Mesenchymal stem cell (in vitro differentiated cells and primary cell): ENCODE measurements around the gene PSPC1.
"Not testable (repeated sequence)": the region's sequence is repeated elsewhere in the genome, so short reads cannot be mapped to it uniquely, and the experiment has no call there.

ENCODE experiments used
- DNase-seq: peaks from one replicate; pipeline ENCODE4 v3.0.0-alpha.2; 2013
- H2AFZ ChIP-seq: one replicate; pipeline ENCODE4 v1.6.1; 2013; ENCODE audit warnings: low read depth, mild to moderate bottlenecking, control low read depth, inconsistent platforms, low read length, moderate library complexity
- H2AK5ac ChIP-seq: 2 replicates; pipeline ENCODE4 v1.6.1; 2013; ENCODE audit warnings: low read length, moderate library complexity, mild to moderate bottlenecking, inconsistent platforms; ENCODE audit not compliant: severe bottlenecking
- H2BK120ac ChIP-seq: one replicate; pipeline ENCODE4 v1.6.1; 2013; ENCODE audit warnings: low read depth, mild to moderate bottlenecking, inconsistent platforms, low read length, moderate library complexity
- H2BK12ac ChIP-seq, 2 experiments: one replicate each; pipeline ENCODE4 v1.6.1; 2013; ENCODE audit warnings: inconsistent platforms in 2 of 2, low read length in 2 of 2, mild to moderate bottlenecking in 2 of 2, moderate library complexity in 2 of 2, control low read depth in 1 of 2
- H2BK15ac ChIP-seq: one replicate; pipeline ENCODE4 v1.6.1; 2013; ENCODE audit warnings: mild to moderate bottlenecking, low read depth, inconsistent platforms; ENCODE audit not compliant: poor library complexity, severe bottlenecking
- H2BK5ac ChIP-seq: 2 replicates; pipeline ENCODE4 v1.6.1; 2013; ENCODE audit warnings: low read depth, mild to moderate bottlenecking, low read length, control low read depth, inconsistent platforms; ENCODE audit not compliant: poor library complexity, severe bottlenecking
- H3K14ac ChIP-seq, 2 experiments: one replicate each; pipeline ENCODE4 v1.6.1; 2013; ENCODE audit warnings: inconsistent platforms in 2 of 2, low read length in 2 of 2, control low read depth in 1 of 2, mild to moderate bottlenecking in 1 of 2, moderate library complexity in 1 of 2
- H3K18ac ChIP-seq, 2 experiments: one replicate each; pipeline ENCODE4 v1.6.1; 2013; ENCODE audit warnings: inconsistent platforms in 2 of 2, low read length in 2 of 2, control low read depth in 1 of 2, low read depth in 1 of 2, mild to moderate bottlenecking in 1 of 2
- H3K23ac ChIP-seq, 2 experiments: one replicate each; pipeline ENCODE4 v1.6.1; 2013; ENCODE audit warnings: inconsistent platforms in 2 of 2, low read length in 2 of 2, mild to moderate bottlenecking in 2 of 2, moderate library complexity in 2 of 2, control low read depth in 1 of 2
- H3K27ac ChIP-seq: 2 replicates; pipeline ENCODE4 v1.5.1; 2013; ENCODE audit warnings: mild to moderate bottlenecking, moderate library complexity, low read length, control low read depth, inconsistent platforms; ENCODE audit not compliant: poor library complexity, severe bottlenecking
- H3K27me3 ChIP-seq, 2 experiments: 2 replicates each; pipeline versions ENCODE4 v1.6.1 to v1.7.0; 2013; ENCODE audit warnings: low read length in 2 of 2, mild to moderate bottlenecking in 2 of 2, moderate library complexity in 2 of 2, control low read depth in 1 of 2, inconsistent platforms in 1 of 2; ENCODE audit not compliant: control insufficient read depth in 1 of 2, insufficient read depth in 1 of 2
- H3K36me3 ChIP-seq, 2 experiments: 2 replicates each; pipeline versions ENCODE4 v1.6.1 to v1.7.0; 2013; ENCODE audit warnings: low read length in 2 of 2, control low read depth in 1 of 2, inconsistent platforms in 1 of 2, low read depth in 1 of 2, mild to moderate bottlenecking in 1 of 2; ENCODE audit not compliant: insufficient read depth in 2 of 2, control insufficient read depth in 1 of 2
- H3K4ac ChIP-seq, 2 experiments: one replicate each; pipeline ENCODE4 v1.6.1; 2013; ENCODE audit warnings: inconsistent platforms in 2 of 2, low read length in 2 of 2, mild to moderate bottlenecking in 2 of 2, moderate library complexity in 2 of 2, control low read depth in 1 of 2, low read depth in 1 of 2
- H3K4me1 ChIP-seq: 2 replicates; pipeline ENCODE4 v1.6.1; 2013; ENCODE audit warnings: low read depth, low read length, control low read depth; ENCODE audit not compliant: control insufficient read depth, insufficient read depth
- H3K4me2 ChIP-seq: 2 replicates; pipeline ENCODE4 v1.6.1; 2013; ENCODE audit warnings: low read length, mild to moderate bottlenecking, inconsistent platforms; ENCODE audit not compliant: poor library complexity, severe bottlenecking
- H3K4me3 ChIP-seq, 2 experiments: 2 replicates each; pipeline versions ENCODE4 v1.5.1 to v1.7.0; 2013; ENCODE audit warnings: low read length in 2 of 2, mild to moderate bottlenecking in 2 of 2, control low read depth in 1 of 2, low read depth in 1 of 2; ENCODE audit not compliant: insufficient read depth in 1 of 2
- H3K79me1 ChIP-seq: replicated peaks from 2 replicates; pipeline ENCODE4 v1.6.1; 2013; ENCODE audit warnings: mild to moderate bottlenecking, control low read depth, low read length, inconsistent platforms; ENCODE audit not compliant: poor library complexity, severe bottlenecking
- H3K9ac ChIP-seq: 2 replicates; pipeline ENCODE4 v1.7.0; 2013; ENCODE audit warnings: mild to moderate bottlenecking, low read length, moderate library complexity
- H3K9me3 ChIP-seq: 2 replicates; pipeline ENCODE4 v1.7.0; 2013; ENCODE audit warnings: mild to moderate bottlenecking, low read length; ENCODE audit not compliant: control insufficient read depth
- H4K8ac ChIP-seq: one replicate; pipeline ENCODE4 v1.6.1; 2013; ENCODE audit warnings: inconsistent platforms, mild to moderate bottlenecking, low read length, moderate library complexity
- H4K91ac ChIP-seq: one replicate; pipeline ENCODE4 v1.6.1; 2013; ENCODE audit warnings: mild to moderate bottlenecking, low read length, inconsistent platforms
- WGBS: methylation state at CpG from one replicate; pipeline ENCODE4 v1.1.7; 2013; ENCODE audit warnings: mixed read lengths; 5-methylcytosine and 5-hydroxymethylcytosine counted together

PSPC1 gene

GRCh38 chr13:19691447-19691846, 91.3 kb downstream of the PSPC1 start:
- not testable (repeated sequence) for H2BK12ac ChIP-seq, H3K27me3 ChIP-seq, H3K23ac ChIP-seq, H3K9ac ChIP-seq, H3K14ac ChIP-seq, H2BK15ac ChIP-seq, H3K18ac ChIP-seq, H2AK5ac ChIP-seq, H4K91ac ChIP-seq, H3K9me3 ChIP-seq, H2BK120ac ChIP-seq, H2AFZ ChIP-seq, H3K4me2 ChIP-seq, H3K4ac ChIP-seq, H4K8ac ChIP-seq, H3K27ac ChIP-seq, H3K4me3 ChIP-seq, H3K4me1 ChIP-seq, H2BK5ac ChIP-seq
- DNase-seq, result peak; percentile 32
- peaks cover 22% of the 10 kb centered on the region for H3K79me1 ChIP-seq
- H3K36me3 ChIP-seq, result peaks cover 9 to 25% of the 10 kb centered on the region in 2 experiments
- WGBS, result 72% methylated on average over 7 of the region's 8 CpGs

GRCh38 chr13:19685437-19685836, 97.3 kb downstream of the PSPC1 start:
- Histone ChIP-seq H4K91ac (no peak overlapping the region), H3K23ac (no peak overlapping the region), H2BK15ac (no peak overlapping the region), H3K14ac (no peak overlapping the region), H2AFZ (no peak overlapping the region), H3K27ac (no peak overlapping the region), H2BK120ac (no peak overlapping the region), H3K27me3 (no peaks in the 10 kb centered on the region), H3K36me3 (peaks cover 0 to 20% of the 10 kb centered on the region in 2 experiments), H2BK12ac (no peak overlapping the region), H3K79me1 (peaks cover 22% of the 10 kb centered on the region), H3K4me2 (no peak overlapping the region), H4K8ac (no peak overlapping the region), H3K18ac (no peak overlapping the region), H3K9me3 (no peaks in the 10 kb centered on the region), H3K9ac (no peak overlapping the region), H2BK5ac (no peak overlapping the region), H3K4me3 (no peak overlapping the region), H2AK5ac (no peak overlapping the region), H3K4ac (no peak overlapping the region), H3K4me1 (peaks cover 5% of the 10 kb centered on the region)
- no peak for DNase-seq

DNA sequence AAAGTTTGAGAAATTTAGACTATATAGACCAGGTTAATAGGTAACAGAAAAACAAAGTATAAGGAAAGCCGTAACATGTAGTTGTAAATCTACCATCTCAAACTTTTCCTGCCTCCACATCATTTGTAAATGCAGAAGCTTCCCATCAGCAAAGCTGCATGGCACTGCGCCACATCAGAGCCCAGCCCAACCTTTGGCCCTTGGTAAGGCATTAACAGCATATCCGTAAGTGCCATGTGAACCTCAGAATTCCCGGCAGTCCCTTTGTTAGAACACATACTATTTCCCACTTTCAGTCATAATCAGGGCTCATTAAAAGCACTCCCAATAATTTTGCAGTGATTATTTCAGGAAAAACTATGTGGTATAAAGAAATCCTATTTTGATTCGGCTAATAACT, 97.7 kb downstream of the PSPC1 start:
- Histone ChIP-seq H4K91ac (no peak overlapping the region), H3K9ac (no peak overlapping the region), H2AFZ (no peak overlapping the region), H3K27me3 (no peaks in the 10 kb centered on the region), H3K4ac (no peak overlapping the region), H3K27ac (no peak overlapping the region), H3K4me3 (no peak overlapping the region), H3K4me2 (no peak overlapping the region), H3K79me1 (peaks cover 20% of the 10 kb centered on the region), H2BK12ac (no peak overlapping the region), H3K9me3 (no peaks in the 10 kb centered on the region), H3K23ac (no peak overlapping the region), H3K14ac (no peak overlapping the region), H4K8ac (no peak overlapping the region), H2BK5ac (no peak overlapping the region), H2BK120ac (no peak overlapping the region), H2AK5ac (no peak overlapping the region), H2BK15ac (no peak overlapping the region), H3K36me3 (peaks cover 0 to 17% of the 10 kb centered on the region in 2 experiments), H3K18ac (no peak overlapping the region), H3K4me1 (peaks cover 5% of the 10 kb centered on the region)
- WGBS, result 100% methylated on average over 3 of the region's 5 CpGs
- DNase-seq, result no peak

GRCh38 chr13:19681517-19681916, 101.2 kb downstream of the PSPC1 start:
- Histone ChIP-seq H3K23ac (no peak overlapping the region), H2AK5ac (no peak overlapping the region), H3K4ac (no peak overlapping the region), H3K14ac (no peak overlapping the region), H3K4me3 (no peak overlapping the region), H3K27me3 (no peaks in the 10 kb centered on the region), H3K4me1 (peaks cover 6% of the 10 kb centered on the region), H4K8ac (no peak overlapping the region), H3K9ac (no peak overlapping the region), H4K91ac (no peak overlapping the region), H3K79me1 (peaks cover 12% of the 10 kb centered on the region), H2BK5ac (no peak overlapping the region), H3K9me3 (no peaks in the 10 kb centered on the region), H2BK120ac (no peak overlapping the region), H3K36me3 (peaks cover 8 to 16% of the 10 kb centered on the region in 2 experiments), H2BK15ac (no peak overlapping the region), H3K27ac (no peak overlapping the region), H3K18ac (no peak overlapping the region), H3K4me2 (no peak overlapping the region), H2BK12ac (no peak overlapping the region), H2AFZ (no peak overlapping the region)
- WGBS, result 54% methylated on average over 1 of the region's 2 CpGs
- no peak for DNase-seq
